ENCODE results near the gene MYORG.

DNA sequence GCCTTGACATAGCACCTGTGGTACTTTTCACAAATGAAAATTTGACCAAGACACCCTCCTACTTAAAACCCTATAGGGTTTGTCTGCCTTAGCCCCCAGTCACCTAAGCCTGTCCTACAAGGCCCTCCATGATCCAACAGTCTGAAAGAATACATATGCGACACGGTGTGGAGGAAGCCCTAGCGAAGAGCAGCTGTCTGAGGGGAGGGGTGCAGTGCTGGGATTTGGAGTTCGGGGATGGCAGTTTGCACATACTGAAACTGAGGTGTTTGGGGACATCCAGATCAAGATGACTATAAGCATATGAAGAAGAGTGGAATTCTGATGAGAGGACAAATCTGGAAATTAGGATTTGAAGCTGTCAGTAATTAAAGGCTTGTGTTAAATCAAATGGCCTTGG lies 7.2 kb upstream of the MYORG start:
- TF ChIP-seq POLR2A (IDR thresholded peaks at IDR 0.05) = no peak
- TF ChIP-seq, protein P1, sequence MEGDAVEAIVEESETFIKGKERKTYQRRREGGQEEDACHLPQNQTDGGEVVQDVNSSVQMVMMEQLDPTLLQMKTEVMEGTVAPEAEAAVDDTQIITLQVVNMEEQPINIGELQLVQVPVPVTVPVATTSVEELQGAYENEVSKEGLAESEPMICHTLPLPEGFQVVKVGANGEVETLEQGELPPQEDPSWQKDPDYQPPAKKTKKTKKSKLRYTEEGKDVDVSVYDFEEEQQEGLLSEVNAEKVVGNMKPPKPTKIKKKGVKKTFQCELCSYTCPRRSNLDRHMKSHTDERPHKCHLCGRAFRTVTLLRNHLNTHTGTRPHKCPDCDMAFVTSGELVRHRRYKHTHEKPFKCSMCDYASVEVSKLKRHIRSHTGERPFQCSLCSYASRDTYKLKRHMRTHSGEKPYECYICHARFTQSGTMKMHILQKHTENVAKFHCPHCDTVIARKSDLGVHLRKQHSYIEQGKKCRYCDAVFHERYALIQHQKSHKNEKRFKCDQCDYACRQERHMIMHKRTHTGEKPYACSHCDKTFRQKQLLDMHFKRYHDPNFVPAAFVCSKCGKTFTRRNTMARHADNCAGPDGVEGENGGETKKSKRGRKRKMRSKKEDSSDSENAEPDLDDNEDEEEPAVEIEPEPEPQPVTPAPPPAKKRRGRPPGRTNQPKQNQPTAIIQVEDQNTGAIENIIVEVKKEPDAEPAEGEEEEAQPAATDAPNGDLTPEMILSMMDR (IDR thresholded peaks at IDR 0.05) = no peak
- no peak for TF ChIP-seq EP300 (IDR thresholded peaks at IDR 0.05)
